Putamen (tissue), 1 donor: ENCODE results near the gene STUM.
A peak's percentile ranks its signal among the peaks of the same experiment; 100 is the strongest.
"Not testable (repeated sequence)": the region's sequence is repeated elsewhere in the genome, so short reads cannot be mapped to it uniquely, and the experiment has no call there.

Source experiments
- DNase-seq: peaks from one replicate; pipeline ENCODE4 v3.0.0-alpha.2; 2016; ENCODE audit warnings: low spot score

The STUM gene

DNA sequence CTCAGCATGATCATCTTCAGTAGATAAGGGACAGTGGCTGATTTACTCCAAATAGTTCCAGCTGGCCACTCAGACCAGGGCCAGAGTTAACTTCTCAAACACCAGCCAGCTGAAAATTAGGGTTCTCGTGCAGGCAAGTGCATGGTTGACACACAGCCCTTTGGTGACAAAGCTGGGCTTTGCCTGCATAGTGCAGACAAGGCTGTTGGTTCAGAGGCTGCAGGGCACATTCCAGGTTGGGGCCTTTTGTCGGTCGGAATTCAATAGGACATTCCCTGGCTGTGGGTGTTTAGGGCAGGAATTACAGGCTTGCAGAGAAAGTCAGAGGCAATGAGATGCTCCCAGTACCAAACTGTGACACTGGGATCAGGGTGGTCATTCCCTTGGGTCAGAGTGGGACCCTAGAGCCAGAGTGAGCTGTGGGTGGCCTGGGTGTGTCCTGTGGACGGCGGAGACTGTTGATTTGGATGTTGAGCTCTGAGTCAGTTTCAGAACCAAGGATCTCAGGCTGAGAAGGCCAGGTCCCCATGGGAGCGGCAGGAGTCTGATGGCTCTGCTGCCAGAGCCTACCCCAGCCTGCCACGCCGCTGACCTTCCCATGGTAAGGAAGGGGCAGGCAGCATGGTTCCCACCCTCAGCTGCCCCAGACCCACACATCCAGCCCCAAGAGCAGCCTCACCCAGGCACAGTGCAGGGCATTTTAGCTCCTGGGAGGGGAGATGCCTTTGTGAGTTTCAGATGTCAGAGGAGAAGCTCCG lies 56.2 kb downstream of the STUM start:
- DNase-seq, result no peak

- DNase-seq, result no peak
Observed at GRCh38 chr1:226605318-226605950, 56.9 kb downstream of the STUM start.

DNA sequence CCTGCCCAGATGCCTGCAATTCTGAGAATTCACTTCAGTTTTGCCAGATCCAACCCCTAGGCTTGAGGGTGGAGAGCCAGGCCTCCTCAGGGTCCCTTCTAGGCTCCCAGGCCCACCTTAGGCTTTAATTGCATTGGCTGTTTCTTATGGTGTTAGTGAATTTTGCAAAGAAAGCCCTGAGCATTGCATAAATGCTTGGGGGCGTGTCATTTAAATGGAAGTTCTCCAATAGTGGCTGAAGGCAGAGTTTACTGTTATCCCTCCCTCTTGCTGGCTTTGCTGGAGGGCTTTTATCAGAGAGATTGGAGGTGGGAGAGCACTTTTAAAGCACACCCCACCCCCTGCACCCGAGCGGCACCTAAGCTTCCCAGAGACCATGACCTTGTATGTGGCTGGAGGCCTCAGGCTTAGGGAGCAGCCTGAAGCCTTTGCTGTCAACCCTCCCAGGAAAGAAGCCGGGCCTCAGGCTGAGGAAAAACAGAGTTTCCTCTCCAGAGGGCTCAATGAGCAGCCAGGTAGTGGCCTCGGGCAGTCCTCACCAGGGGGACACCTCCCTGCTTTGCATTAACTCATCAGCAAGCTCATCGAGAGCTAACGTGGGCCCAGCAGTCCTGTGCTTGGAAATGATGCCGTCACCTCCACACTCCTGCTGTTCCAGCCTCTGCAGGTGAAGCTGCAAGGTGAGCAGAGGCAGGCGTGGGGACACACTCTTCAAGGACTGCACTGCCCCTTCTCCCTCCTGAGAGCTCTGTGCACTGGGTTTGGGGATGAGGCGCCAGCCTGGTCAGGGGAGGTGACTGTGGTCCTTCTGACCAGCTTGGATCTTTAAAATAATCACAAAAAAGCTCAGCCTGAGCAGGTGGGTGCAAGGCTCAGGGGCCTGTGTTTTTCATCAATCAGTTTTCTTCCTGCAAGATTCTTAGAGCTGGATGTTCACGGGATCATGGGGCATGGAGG lies 58.0 kb downstream of the STUM start:
- DNase-seq, result no peak

DNA sequence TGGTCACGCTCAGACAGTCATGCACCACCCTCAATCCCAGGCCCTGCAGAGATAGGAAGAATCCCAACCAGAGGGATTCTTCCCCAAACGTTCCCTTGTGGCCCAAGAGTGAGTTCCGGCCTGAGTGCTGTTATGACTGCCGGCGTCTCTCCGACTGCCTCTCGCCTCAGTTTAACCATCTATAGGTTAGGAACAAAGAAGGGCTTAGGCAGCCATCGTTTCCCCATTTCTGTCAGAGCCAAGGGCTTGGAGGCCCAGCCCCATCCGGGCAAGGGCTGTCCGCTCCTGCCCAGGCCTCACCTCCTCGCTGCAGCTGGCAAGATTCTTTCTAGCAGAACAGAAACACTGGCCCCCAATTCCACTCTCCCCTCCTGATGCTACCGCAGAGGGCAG lies 58.7 kb downstream of the STUM start:
- DNase-seq, result no peak

DNA sequence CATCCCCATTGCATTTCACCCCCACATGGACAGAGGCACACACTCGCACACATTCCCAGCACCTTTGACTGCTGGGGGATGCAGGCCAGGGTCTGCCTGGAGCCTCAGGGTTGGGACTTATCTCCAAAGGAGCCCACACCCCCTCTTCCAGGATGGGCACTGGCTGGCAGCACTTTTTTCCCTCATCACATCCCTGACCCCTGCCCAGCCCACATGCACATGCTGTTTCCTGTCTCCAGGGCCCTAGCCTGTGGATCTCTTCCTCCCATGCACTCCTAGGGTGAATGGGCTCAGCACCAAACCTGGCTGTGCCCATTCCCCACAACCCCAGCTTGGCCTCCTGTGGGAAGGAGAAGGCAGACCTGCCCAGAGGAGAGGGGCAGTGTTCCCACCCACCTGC lies 59.3 kb downstream of the STUM start:
- no peak for DNase-seq

- peak; percentile 64 for DNase-seq
Observed at GRCh38 chr1:226608699-226609505, 60.3 kb downstream of the STUM start.

GRCh38 chr1:226609836-226610455 lies 61.4 kb downstream of the STUM start:
- no peak for DNase-seq

DNA sequence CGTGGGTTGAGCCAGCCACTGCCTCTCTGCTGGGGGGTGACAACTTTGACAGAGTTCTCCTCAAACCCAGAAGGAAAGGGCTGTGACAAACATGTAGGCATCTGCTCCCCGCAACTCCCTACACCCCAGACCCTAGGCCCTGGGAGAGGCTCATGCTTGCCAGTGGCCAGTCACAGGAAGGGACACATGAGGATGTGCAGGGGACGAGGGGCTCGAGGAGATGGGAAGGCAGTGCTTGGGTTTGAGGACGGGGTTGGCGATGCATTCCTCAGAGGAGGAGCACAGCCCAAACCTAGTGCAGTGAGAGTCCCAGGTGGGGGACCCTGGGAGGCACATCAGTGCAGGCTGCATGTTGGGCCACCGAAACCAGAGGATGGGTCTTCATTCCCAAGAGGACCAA lies 62.1 kb downstream of the STUM start:
- no peak for DNase-seq

- no peak for DNase-seq
Observed at GRCh38 chr1:226611301-226611700, 62.7 kb downstream of the STUM start.

DNA sequence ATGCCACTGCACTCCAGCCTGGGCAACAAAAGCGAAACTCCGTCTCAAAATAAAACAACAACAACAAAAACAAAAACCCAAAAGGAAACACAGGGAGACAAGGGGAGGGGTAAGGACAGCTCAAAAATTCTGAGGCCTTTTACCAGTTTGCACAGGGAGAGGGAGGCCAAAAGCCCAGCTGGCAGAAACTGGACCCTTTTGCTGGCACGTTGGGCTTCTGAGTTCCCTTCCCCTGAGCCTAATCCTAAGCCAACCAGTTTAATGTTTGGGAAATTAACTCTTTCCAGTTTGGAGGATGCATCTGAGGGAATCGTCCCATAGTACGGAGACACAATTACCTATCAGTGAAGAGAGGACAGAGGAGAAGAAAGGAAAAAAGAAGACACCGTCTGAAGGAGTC lies 63.4 kb downstream of the STUM start:
- not testable (repeated sequence) for DNase-seq

- DNase-seq, result no peak
Observed at GRCh38 chr1:226615876-226616275, 67.3 kb downstream of the STUM start.

DNA sequence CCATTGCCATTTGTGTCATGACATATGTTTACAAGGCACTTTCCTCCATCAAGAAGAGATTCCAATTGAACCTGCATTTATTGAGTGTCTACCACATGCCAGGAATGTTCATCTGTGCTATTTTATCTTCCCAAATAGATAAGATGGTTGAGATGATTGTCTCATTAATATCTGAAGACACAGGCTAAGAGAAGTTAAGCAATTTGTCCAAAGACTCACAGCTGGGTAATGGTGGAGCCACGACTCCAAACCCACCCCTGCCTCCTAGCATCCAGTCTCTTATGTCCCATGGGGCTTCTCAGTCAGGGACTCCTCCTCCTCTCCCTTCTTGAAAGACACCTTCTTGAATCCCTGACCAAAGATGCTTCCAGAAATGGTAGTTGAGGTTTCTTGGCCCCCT lies 68.1 kb downstream of the STUM start:
- no peak for DNase-seq

- DNase-seq, result no peak
Observed at GRCh38 chr1:226617109-226617508, 68.5 kb downstream of the STUM start.

DNA sequence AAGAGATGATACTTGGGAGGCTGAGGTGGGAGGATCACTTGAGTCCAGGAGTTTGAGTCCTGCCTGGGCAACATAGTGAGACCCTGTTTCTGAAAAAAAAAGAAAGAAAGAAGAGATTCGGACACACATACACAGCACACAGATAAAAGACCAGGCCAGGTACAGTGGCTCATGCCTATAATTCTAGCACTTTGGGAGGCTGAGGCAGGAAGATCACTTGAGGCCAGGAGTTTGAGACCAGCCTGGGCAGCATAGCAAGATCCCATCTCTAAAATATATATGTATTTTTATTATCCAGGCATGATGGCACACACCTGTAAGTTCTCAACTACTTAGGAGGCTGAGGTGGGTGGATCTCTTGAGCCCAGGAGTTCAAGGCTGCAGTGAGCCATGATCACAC lies 69.2 kb downstream of the STUM start:
- not testable (repeated sequence) for DNase-seq

- no peak for DNase-seq
Observed at GRCh38 chr1:226618380-226618779, 69.8 kb downstream of the STUM start.

GRCh38 chr1:226619031-226619430 lies 70.5 kb downstream of the STUM start:
- DNase-seq, result no peak

- DNase-seq, result no peak
Observed at GRCh38 chr1:226622012-226622411, 73.4 kb downstream of the STUM start.

- DNase-seq, result no peak
Observed at GRCh38 chr1:226624526-226624925, 76.0 kb downstream of the STUM start.

DNA sequence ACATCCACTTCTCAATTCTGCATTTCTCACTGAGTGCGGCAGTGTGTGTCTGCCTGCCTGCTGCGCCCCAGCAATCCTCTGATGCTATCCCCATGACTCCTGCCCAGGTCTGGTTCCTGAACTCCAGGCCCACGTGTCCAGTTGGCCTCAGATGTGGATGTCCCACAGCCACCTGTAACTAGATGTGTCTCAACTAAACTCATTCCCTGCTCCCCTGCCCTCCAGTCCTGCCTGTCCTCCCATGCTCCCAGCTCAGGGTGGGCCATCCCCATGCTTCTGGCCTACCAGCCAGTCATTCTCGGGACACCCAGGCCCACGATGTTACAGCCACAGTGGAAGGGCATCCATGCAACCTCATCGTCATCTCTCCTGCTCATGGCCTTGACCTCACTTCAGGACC lies 76.8 kb downstream of the STUM start:
- DNase-seq, result no peak

GRCh38 chr1:226625832-226626576 lies 77.4 kb downstream of the STUM start:
- DNase-seq, result no peak

DNA sequence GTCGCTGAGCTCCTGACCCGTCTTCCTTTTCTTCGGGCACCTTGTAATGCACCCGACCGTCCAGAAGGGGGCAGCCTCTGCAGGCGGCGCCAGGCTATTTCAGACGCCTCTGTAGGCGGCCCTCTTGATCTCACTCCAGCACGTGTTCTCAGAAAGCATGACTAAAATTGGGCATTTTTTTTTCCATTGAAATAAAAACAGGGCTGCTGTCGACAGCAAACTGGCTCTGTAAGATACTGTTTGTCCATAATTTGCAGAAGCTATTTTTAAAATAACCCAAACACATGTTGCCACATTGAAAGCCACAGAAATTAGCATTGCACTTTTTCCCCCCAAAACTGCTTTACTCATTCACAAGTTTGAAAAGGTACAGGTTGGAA lies 78.0 kb downstream of the STUM start:
- peak; percentile 59 for DNase-seq
